Right lobe of liver (tissue), 6 donors: ENCODE data around the gene ANKRD44. TPM values are rescaled to one million over a fixed set of nuclear protein-coding genes. Genes with fewer than 3 reads are reported as not detected.

Experiments
- ATAC-seq, 4 donors: fragments of 200-7000 bp; cut with Tn5 transposase; one replicate each; pipeline ENCODE4 v1.9.1; 2020; ENCODE audit warnings: mild to moderate bottlenecking in 4 of 4, moderate library complexity in 4 of 4
- DNase-seq, 3 donors: peaks; one replicate each; pipeline ENCODE4 v3.0.0-alpha.2; 2020
- H3K27ac ChIP-seq, 3 donors: fragments of 200-600 bp; one replicate each; pipeline ENCODE4 v1.8.0; 2022
- H3K27me3 ChIP-seq, 2 donors: fragments of 200-600 bp; one replicate each; pipeline ENCODE4 v1.8.0; 2022
- H3K36me3 ChIP-seq, 4 donors: fragments of 200-600 bp; sonication (generic) in 1 of 4; one replicate each; pipeline versions ENCODE4 v1.5.1 to v1.8.0; 2017 to 2022; ENCODE audit warnings: control low read depth in 1 of 4
- H3K4me1 ChIP-seq, 4 donors: fragments of 200-600 bp; sonication (generic) in 1 of 4; one replicate each; pipeline versions ENCODE4 v1.5.1 to v1.8.0; 2017 to 2022; ENCODE audit warnings: control low read depth in 1 of 4
- H3K4me3 ChIP-seq, 3 donors: fragments of 200-600 bp; one replicate each; pipeline ENCODE4 v1.8.0; 2022
- H3K9me3 ChIP-seq, 4 donors: fragments of 200-600 bp; sonication (generic) in 1 of 4; one replicate each; pipeline versions ENCODE4 v1.5.1 to v1.8.0; 2017 to 2022; ENCODE audit warnings: control low read depth in 1 of 4
- CTCF ChIP-seq, 4 donors: fragments of 200-600 bp in 3 of 4; fragments of 450-650 bp in 1 of 4; IDR thresholded peaks; one replicate each; pipeline versions ENCODE4 v1.5.1 to v1.8.0; 2016 to 2022; ENCODE audit warnings: antibody characterized with exemption in 4 of 4, mild to moderate bottlenecking in 2 of 4
- POLR2A ChIP-seq: fragments of 450-650 bp; IDR thresholded peaks from one replicate; pipeline ENCODE4 v1.6.1; 2017; ENCODE audit warnings: antibody characterized with exemption, mild to moderate bottlenecking
- WGBS: methylation state at CpG from one replicate; pipeline ENCODE4 v1.1.6; 2018; ENCODE audit warnings: low coverage, low lambda C conversion rate; ENCODE audit not compliant: insufficient coverage; ENCODE audit errors: missing lambda C conversion rate; 5-methylcytosine and 5-hydroxymethylcytosine counted together
- intact Hi-C, 2 donors: fragments of 100-400 bp; cut with DNase I; formaldehyde crosslinking; loops; one replicate each; pipeline versions ENCODE4 v1.11.2 to v1.14.1; 2022
- total RNA-seq, 6 experiments: library from RNA; depleted of rRNA in 2 of 6; stranded (reverse); fragments of >200 nt in 2 of 6; fragmentation: NEBNext Ultra II Directional in 3 of 6; extraction: Animal tissue kit (Norgen Biotek cat#: 25700) in 3 of 6; gene quantifications; one replicate each; pipeline versions ENCODE4 v1.1.0 to v1.2.4, GENCODE V29; 2016 to 2023
- donor health status: DM: no; HTN: yes; CAD: no.
- donor health status: DM: no; HTN: no; CAD: no.
- donor health status: DM: no; HTN: no; CAD: no.
- donor health status: DM: no; HTN: yes; CAD: no.
- donor health status: DM: no; HTN: yes; CAD: no.

The ANKRD44 gene
- total RNA-seq, 6 experiments from 2014 or later = 7.9 to 19.5 (median 13.3) TPM

- DNase-seq (peak; percentile 96 to 99 (median 98)), ATAC-seq (peak; percentile 78 to 96 (median 87))
- 10% methylated on average over 4 of the region's 6 CpGs for WGBS
- TF ChIP-seq POLR2A (peak; percentile 13), CTCF (IDR thresholded peaks at IDR 0.05) (no peak)
- no peaks in the 10 kb centered on the region for H3K36me3 ChIP-seq
- intact Hi-C loops = no loop called here
- peak overlapping the region; percentile 56 to 98 (median 78) for H3K27ac ChIP-seq
- peaks cover 0 to 57% (median 13%) of the 10 kb centered on the region in 4 donors for H3K4me1 ChIP-seq
- H3K9me3 ChIP-seq = no peaks in the 10 kb centered on the region
- no peak overlapping the region for H3K4me3 ChIP-seq
- no peaks in the 10 kb centered on the region for H3K27me3 ChIP-seq
These were observed 125.5 kb downstream of the ANKRD44 start for GRCh38 chr2:197184959-197185586.

- H3K27me3 ChIP-seq = no peaks in the 10 kb centered on the region
- ATAC-seq (peak in 1 of 4 donors; percentile 4), DNase-seq (no peak)
- peak overlapping the region in 2 of 3 donors; percentile 56 to 98 for H3K27ac ChIP-seq
- H3K36me3 ChIP-seq = no peaks in the 10 kb centered on the region
- H3K4me1 ChIP-seq = peaks cover 0 to 71% (median 18%) of the 10 kb centered on the region in 4 donors
- TF ChIP-seq POLR2A (no peak), CTCF (IDR thresholded peaks at IDR 0.05) (no peak)
- no peak overlapping the region for H3K4me3 ChIP-seq
- no peaks in the 10 kb centered on the region for H3K9me3 ChIP-seq
- intact Hi-C loops = no loop called here
These were observed 127.2 kb downstream of the ANKRD44 start for GRCh38 chr2:197183355-197183754.

GRCh38 chr2:197182668-197183067 is 127.9 kb downstream of the ANKRD44 start:
- H3K27me3 ChIP-seq = no peaks in the 10 kb centered on the region
- H3K4me1 ChIP-seq = peaks cover 0 to 75% (median 18%) of the 10 kb centered on the region in 4 donors
- DNase-seq (no peak), ATAC-seq (peak in 2 of 4 donors; percentile 16 to 18)
- 25% methylated on average over 1 of the region's 1 CpG for whole genome bisulfite sequencing
- H3K36me3 ChIP-seq = no peaks in the 10 kb centered on the region
- H3K9me3 ChIP-seq = no peaks in the 10 kb centered on the region
- peak overlapping the region in 2 of 3 donors; percentile 20 to 98 for H3K27ac ChIP-seq
- no peak overlapping the region for H3K4me3 ChIP-seq
- intact Hi-C loops = no loop called here
- no peak for TF ChIP-seq POLR2A
- no peak for TF ChIP-seq CTCF (IDR thresholded peaks at IDR 0.05)

- H3K36me3 ChIP-seq = no peaks in the 10 kb centered on the region
- ATAC-seq (no peak), DNase-seq (no peak)
- WGBS = 76% methylated on average over 5 of the region's 5 CpGs
- H3K27me3 ChIP-seq = no peaks in the 10 kb centered on the region
- TF ChIP-seq CTCF (IDR thresholded peaks at IDR 0.05) (no peak), POLR2A (no peak)
- intact Hi-C loops = no loop called here
- H3K4me3 ChIP-seq = no peak overlapping the region
- H3K27ac ChIP-seq = peak overlapping the region in 1 of 3 donors; percentile 98
- peaks cover 0 to 73% (median 18%) of the 10 kb centered on the region in 4 donors for H3K4me1 ChIP-seq
- H3K9me3 ChIP-seq = no peaks in the 10 kb centered on the region
These were observed 129.1 kb downstream of the ANKRD44 start for GRCh38 chr2:197181491-197181890.
